Hematopoietic multipotent progenitor cell (in vitro differentiated cells): ENCODE measurements around the gene MRAS. TPM values are rescaled to one million over a fixed set of nuclear protein-coding genes. Genes with fewer than 3 reads are reported as not detected.

ENCODE experiments used
- DNase-seq, 3 donors: peaks; one replicate each; pipeline ENCODE4 v3.0.0-alpha.2; 2011 to 2015; ENCODE audit warnings: low read depth in 2 of 3, low spot score in 2 of 3
- total RNA-seq: library from RNA; depleted of rRNA; stranded (reverse); fragments of >200 nt; gene quantifications from one replicate; pipeline ENCODE4 v1.2.3, GENCODE V29; 2012

MRAS gene
- total RNA-seq, result 2.2 TPM

GRCh38 chr3:138347960-138348753 is at the start of gene MRAS:
MRAS (plus strand) TSS chr3:138348579; CDS start chr3:138372884, 24,305 bp downstream.
- peak in 2 of 3 donors; percentile 66 to 69 for DNase-seq

GRCh38 chr3:138300647-138301046 is 47.7 kb upstream of the MRAS start:
- DNase-seq, result no peak

GRCh38 chr3:138303474-138303873 is 44.9 kb upstream of the MRAS start:
- DNase-seq, result no peak

GRCh38 chr3:138307899-138308298 is 40.5 kb upstream of the MRAS start:
- DNase-seq, result no peak

DNA sequence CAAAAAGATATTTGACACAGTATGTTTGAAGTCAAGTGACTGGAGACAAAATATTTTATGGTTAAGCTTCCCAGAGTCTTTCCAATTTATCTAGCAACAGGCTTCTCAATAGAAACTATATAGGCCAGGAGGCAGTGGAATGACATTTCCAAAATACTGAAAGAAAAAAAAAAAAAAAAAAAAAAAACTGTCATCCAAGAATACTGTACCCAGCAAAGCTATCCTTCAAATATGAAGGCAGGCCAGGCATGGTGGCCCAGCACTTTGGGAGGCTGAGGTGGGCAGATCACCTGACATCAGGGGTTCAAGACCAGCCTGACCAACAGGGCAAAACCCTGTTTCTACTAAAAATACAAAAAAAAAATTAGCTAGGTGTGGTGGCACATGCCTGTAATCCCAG is 39.6 kb upstream of the MRAS start:
- no peak for DNase-seq

GRCh38 chr3:138310494-138310893 is 37.9 kb upstream of the MRAS start:
- no peak for DNase-seq

GRCh38 chr3:138314751-138315150 is 33.6 kb upstream of the MRAS start:
- no peak for DNase-seq

DNA sequence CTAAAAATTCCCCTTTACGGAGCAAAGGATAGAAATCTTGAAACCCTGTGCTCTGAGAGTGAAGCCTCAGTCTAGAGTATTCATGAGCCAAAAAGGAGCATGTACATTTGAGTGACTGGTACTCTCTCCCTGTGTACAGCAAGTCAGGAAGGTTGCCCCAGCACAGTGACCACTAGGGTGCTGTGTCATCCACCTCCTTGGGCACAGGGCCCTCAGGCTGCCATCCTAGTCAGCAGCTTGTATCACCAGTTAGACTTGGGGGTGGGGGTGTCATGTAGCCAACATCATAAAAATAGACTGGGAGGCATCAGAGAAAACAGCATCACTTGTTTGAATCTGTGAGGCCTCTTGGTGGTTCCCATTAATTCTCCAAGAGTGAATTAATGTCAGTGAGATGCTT is 30.7 kb upstream of the MRAS start:
- no peak for DNase-seq

DNA sequence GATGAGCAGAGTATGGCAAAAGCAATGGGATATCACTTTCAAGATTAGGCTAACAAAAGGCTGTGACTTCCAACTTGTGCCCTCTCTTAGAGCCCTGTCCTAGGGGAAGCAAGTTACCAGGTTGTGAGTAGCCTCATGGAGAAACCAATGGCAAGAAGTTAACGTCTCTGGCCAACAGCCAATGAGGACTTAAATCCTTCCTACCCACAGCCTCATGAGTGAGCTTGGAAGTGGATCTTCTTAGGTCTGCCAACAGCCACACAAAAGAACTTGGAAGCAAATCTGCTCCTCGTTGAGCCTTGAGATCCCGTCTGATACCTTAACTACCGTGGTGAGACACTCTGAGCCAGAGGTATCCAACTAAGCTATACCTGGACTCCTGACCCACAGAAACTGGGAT is 24.4 kb upstream of the MRAS start:
- no peak for DNase-seq

- no peak for DNase-seq
These were observed 22.4 kb upstream of the MRAS start for GRCh38 chr3:138325990-138326389.

- DNase-seq, result no peak
These were observed 21.3 kb upstream of the MRAS start for GRCh38 chr3:138326866-138327595.

- DNase-seq, result no peak
These were observed 20.5 kb upstream of the MRAS start for GRCh38 chr3:138327831-138328230.

GRCh38 chr3:138328341-138328740 is 20.0 kb upstream of the MRAS start:
- DNase-seq, result no peak

DNA sequence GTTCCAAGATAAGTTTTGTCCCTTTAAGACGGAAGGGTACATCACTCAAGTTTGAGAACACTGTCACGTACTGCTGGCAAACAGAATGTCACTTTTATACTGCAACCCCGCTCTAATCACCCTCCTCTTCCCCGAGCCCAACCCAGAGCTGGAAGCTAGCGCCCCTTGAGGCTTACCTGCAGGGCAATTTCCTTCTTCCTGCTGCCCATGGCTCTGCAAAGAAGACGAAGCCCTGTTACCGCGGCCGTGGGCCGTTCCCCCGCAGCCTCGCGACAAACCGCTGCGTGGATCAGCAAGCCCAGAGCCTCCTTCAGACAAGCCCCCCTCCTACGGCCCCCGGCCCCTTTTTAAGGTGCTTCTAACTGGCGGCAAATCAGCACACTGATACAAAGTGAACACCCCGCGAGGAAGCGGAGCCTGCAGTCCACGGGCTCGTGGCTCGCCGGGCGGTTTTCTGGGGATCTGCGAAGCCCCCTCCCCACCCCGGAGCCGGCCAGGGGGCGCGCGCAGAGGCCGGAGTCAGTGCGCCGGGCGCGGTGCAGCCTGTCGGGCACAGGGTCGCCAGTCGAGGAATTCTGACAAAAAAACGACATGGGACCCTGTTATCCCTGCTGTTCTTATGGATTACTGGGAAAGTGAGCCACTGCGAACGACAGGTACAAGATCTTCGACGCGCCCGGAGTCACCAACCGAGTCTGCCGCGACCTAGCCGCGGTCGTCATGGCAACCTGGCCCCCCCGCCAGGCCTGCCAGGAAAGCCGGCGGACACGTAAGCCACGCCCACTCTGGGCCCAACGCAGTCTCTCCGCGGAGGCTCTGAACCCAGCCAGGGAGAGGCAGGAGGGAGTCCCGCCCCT is 19.0 kb upstream of the MRAS start, which contains the start of gene NME9:
TSS of gene NME9 (minus strand) at position 725 of the 857 bp plus-strand sequence. CDS start at position 209, 516 bp downstream.
- peak; percentile 82 to 96 (median 91) for DNase-seq

DNA sequence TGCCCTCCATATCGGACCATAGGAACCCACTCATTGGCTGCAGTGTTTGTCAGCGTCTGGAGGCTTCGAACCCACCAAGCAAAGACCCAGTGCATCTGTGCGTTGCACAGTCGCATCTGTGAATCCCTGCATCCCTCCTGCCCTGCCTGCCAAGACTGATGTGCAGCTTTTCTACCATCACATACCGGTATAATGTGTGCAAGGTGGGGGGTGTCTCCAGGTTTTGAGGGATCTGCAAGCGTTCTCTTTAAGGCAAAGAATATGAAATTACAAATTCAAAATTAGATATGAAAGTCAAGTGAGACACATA is 18.4 kb upstream of the MRAS start:
- no peak for DNase-seq

- DNase-seq, result peak in 2 of 3 donors; percentile 5 to 39
These were observed 17.1 kb upstream of the MRAS start for GRCh38 chr3:138331143-138331894.

- DNase-seq, result peak in 2 of 3 donors; percentile 37 to 69
These were observed 15.8 kb upstream of the MRAS start for GRCh38 chr3:138332472-138333073.

DNA sequence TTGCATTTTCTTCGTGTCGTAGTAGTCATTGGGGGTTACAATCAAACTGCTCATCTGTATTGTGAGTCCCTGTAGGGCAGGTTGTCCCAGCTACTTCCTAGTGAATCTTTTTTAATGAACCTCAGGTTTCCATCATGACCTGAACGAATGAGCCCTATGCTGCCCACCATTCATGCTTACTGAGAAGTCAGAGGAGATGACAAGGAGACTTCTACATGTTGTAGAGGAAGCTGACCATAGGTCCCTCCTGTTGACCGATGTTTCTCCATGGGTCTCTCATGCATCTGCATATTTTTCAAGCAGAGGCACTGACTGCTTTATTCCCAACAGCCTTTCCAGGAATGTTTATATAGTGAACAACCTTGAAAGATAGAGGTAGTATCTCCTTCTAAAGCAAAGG is 13.8 kb upstream of the MRAS start:
- DNase-seq, result no peak

GRCh38 chr3:138336454-138336999 is 11.9 kb upstream of the MRAS start:
- DNase-seq, result no peak

- no peak for DNase-seq
These were observed 10.1 kb upstream of the MRAS start for GRCh38 chr3:138338244-138338643.
